Vagina (tissue), 2 donors: ENCODE results near the gene DYRK1A.

ENCODE experiments used
- CTCF ChIP-seq, 3 experiments: fragments of 450-650 bp in 2 of 3; fragments of 200-600 bp in 1 of 3; sonication (generic) in 1 of 3; IDR thresholded peaks; one replicate each; pipeline ENCODE4 v1.5.1; 2017 to 2019; ENCODE audit warnings: antibody characterized with exemption in 3 of 3, mild to moderate bottlenecking in 2 of 3, moderate library complexity in 2 of 3
- POLR2A ChIP-seq, 2 donors: fragments of 450-650 bp; IDR thresholded peaks; one replicate each; pipeline ENCODE4 v1.6.1; 2017; ENCODE audit warnings: antibody characterized with exemption in 2 of 2, mild to moderate bottlenecking in 2 of 2, moderate library complexity in 2 of 2
- POLR2AphosphoS5 ChIP-seq, 2 donors: sonication (generic); formaldehyde crosslinking; IDR thresholded peaks; one replicate each; pipeline ENCODE4 v1.9.0; 2017; ENCODE audit warnings: antibody characterized with exemption in 2 of 2, mild to moderate bottlenecking in 2 of 2, low read depth in 1 of 2; ENCODE audit not compliant: insufficient read depth in 1 of 2

- TF ChIP-seq CTCF (IDR thresholded peaks at IDR 0.05) (no peak), POLR2AphosphoS5 (IDR thresholded peaks at IDR 0.05; ENCODE audit: insufficient read depth in 1 of 2, low read depth in 1 of 2) (no peak), POLR2A (IDR thresholded peaks at IDR 0.05) (no peak)
Observed at GRCh38 chr21:37553078-37553481, 186.5 kb downstream of the DYRK1A start.
